ENCODE measurements around the gene PGPEP1.

PGPEP1 gene

DNA sequence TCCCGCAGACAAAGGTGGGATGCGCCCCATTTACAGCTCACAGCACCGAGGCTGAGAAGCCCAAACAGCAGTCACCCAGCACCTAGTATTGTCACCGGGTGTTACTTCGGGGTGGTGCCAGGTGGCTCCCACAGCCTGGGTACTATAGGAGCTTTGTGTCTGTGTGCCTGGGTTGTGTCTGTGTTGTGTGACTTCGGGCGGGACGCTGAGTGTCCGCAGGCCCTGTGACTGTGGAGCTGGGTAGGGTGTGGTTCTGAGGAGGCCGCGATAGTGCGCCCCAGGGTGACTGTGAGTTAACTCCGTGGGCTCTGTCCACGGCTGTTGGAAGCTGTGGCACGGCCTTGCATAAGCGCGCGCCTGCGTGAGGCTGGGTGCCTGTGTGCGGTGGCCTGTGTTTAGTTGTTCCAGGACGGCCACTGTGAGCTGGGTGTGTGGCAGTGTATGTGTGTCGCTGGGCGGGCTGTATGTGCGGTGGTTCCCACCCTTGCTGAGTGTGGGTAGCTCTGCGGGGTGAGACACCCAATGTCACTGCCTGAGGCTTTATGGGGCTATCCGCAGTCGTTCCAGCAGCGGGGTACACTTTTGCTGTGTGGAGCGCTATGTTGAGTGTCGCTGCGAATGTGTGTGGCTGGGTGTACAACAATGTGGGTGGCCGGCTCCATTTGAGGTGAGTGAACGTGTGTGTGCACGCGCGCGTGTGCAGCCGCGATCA is 78.2 kb downstream of the PGPEP1 start:
- peak overlapping the region; percentile 32 for H3K4me3 ChIP-seq (ENCODE audit: low read length)
- no peak for DNase-seq (ENCODE audit: low read depth)
- TF ChIP-seq, protein P1, sequence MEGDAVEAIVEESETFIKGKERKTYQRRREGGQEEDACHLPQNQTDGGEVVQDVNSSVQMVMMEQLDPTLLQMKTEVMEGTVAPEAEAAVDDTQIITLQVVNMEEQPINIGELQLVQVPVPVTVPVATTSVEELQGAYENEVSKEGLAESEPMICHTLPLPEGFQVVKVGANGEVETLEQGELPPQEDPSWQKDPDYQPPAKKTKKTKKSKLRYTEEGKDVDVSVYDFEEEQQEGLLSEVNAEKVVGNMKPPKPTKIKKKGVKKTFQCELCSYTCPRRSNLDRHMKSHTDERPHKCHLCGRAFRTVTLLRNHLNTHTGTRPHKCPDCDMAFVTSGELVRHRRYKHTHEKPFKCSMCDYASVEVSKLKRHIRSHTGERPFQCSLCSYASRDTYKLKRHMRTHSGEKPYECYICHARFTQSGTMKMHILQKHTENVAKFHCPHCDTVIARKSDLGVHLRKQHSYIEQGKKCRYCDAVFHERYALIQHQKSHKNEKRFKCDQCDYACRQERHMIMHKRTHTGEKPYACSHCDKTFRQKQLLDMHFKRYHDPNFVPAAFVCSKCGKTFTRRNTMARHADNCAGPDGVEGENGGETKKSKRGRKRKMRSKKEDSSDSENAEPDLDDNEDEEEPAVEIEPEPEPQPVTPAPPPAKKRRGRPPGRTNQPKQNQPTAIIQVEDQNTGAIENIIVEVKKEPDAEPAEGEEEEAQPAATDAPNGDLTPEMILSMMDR (conservative IDR thresholded peaks at IDR 0.05; ENCODE audit: low read depth, low read length), result no peak

DNA sequence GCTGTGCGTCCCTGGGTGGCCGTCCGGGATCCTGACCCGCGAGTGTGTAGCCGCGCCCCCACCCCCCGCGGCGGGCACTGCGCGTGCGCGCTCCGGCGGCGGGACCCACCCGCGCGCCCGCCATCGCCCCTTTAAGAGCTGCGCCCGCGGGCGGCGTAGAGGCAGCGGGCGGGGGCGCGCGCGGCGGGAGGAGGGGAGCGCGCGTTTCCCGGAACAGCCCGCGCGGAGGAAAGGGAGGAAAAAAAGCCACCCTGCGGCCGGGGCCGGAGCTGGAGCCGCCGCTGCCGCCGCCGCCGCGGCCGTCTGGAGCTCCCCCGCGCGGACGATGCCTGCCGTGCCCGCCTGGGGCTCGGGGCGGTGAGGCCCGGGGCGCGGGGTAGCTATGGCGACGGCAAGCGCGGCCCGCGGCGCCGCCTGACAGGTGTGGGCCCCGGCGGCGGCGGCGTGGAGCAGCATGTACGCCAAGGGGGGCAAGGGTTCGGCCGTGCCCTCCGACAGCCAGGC is 78.8 kb downstream of the PGPEP1 start, which contains the start of gene SSBP4:
Gene SSBP4, plus strand, starts transcription at position 204 of the 504 bp plus-strand sequence. Its CDS starts 251 bp downstream, at position 455.
- TF ChIP-seq, protein P1 (conservative IDR thresholded peaks at IDR 0.05; ENCODE audit: low read depth, low read length), result no peak
- peak within 1 kb of the TSS; percentile 64 for H3K4me3 ChIP-seq (ENCODE audit: low read length)
- no peak for DNase-seq (ENCODE audit: low read depth)
